H1 (cell line): ENCODE measurements around the gene SPTBN4. TPM values are rescaled to one million over a fixed set of nuclear protein-coding genes. Genes with fewer than 3 reads are reported as not detected.

Experiments used
- TAF7 ChIP-seq: optimal IDR thresholded peaks from 2 replicates; pipeline ENCODE3; 2011; ENCODE audit warnings: low read depth, mild to moderate bottlenecking, inconsistent platforms, low read length, moderate library complexity, borderline replicate concordance
- ZNF274 ChIP-seq: IDR thresholded peaks from 2 replicates; pipeline ENCODE4 v1.7.0; 2012; ENCODE audit warnings: low read length, borderline replicate concordance; ENCODE audit errors: extremely low read depth
- polyA plus RNA-seq, 7 experiments: library from polyadenylated mRNA; depleted of rRNA in 3 of 7; stranded (reverse) in 5 of 7; unstranded in 2 of 7; fragments of >200 nt in 5 of 7; fragments of 200-250 nt in 2 of 7; gene quantifications; 1 replicate in 5 of 7; 2 replicates in 1 of 7; 4 replicates in 1 of 7; pipeline versions ENCODE4 v1.2.1 to v1.2.3, GENCODE V29; 2011 to 2013; ENCODE audit warnings: missing spikeins in 2 of 7, mixed read lengths in 2 of 7
- total RNA-seq: library from RNA; stranded (reverse); fragmentation: NEBNext Ultra II Directional; extraction: Animal tissue kit (Norgen Biotek cat#: 25700); gene quantifications from 2 replicates; pipeline ENCODE4 v1.2.1, GENCODE V29; 2021

Gene SPTBN4
- total and polyA plus RNA-seq, 2 of the 8 experiments (the other 6 are each of a cell fraction or from before 2014, with no cell fraction given) = 1.9 to 3.0 TPM

GRCh38 chr19:40571005-40571318 lies 104.2 kb downstream of the SPTBN4 start (continued):
- no peak for TF ChIP-seq ZNF274
- TF ChIP-seq TAF7 = no peak
